NT2/D1 (cell line): ENCODE results near the gene ABCF3.
"Not testable (repeated sequence)": the region's sequence is repeated elsewhere in the genome, so short reads cannot be mapped to it uniquely, and the experiment has no call there.

Source experiments
- DNase-seq: peaks from one replicate; pipeline ENCODE4 v3.0.0-alpha.2; 2011; ENCODE audit warnings: low read depth, low spot score
- H3K27me3 ChIP-seq: 2 replicates; pipeline ENCODE4 v1.6.0; 2011; ENCODE audit warnings: mild to moderate bottlenecking; ENCODE audit not compliant: insufficient read length, insufficient read depth
- H3K36me3 ChIP-seq: 2 replicates; pipeline ENCODE4 v1.6.1; 2011; ENCODE audit warnings: mild to moderate bottlenecking, low read length, mixed read lengths; ENCODE audit not compliant: insufficient read depth, insufficient read length
- H3K4me1 ChIP-seq: 2 replicates; pipeline ENCODE4 v1.5.1; 2011; ENCODE audit not compliant: insufficient read depth, insufficient read length
- H3K4me3 ChIP-seq: 2 replicates; pipeline ENCODE4 v1.5.1; 2011; ENCODE audit warnings: low read depth; ENCODE audit not compliant: insufficient read length
- H3K9ac ChIP-seq: 2 replicates; pipeline ENCODE4 v1.6.0; 2011; ENCODE audit warnings: low read depth; ENCODE audit not compliant: insufficient read length
- H3K9me3 ChIP-seq: 2 replicates; pipeline ENCODE4 v1.5.1; 2011; ENCODE audit warnings: mild to moderate bottlenecking, low read length; ENCODE audit not compliant: insufficient read depth
- SUZ12 ChIP-seq: IDR thresholded peaks from 2 replicates; pipeline ENCODE4 v1.6.1; 2011; ENCODE audit not compliant: insufficient read length, insufficient read depth; ENCODE audit errors: extremely low read depth
- YY1 ChIP-seq: IDR thresholded peaks from 2 replicates; pipeline ENCODE4 v1.6.1; 2011; ENCODE audit not compliant: insufficient read length, insufficient read depth
- ZNF274 ChIP-seq: IDR thresholded peaks from 2 replicates; pipeline ENCODE4 v1.6.1; 2011; ENCODE audit warnings: mild to moderate bottlenecking, low read depth, low read length

Gene ABCF3

GRCh38 chr3:184148076-184148475 is 37.9 kb upstream of the ABCF3 start:
- H3K27me3 ChIP-seq: no peaks in the 10 kb centered on the region
- no peak overlapping the region for H3K9ac ChIP-seq
- no peak overlapping the region for H3K4me3 ChIP-seq
- TF ChIP-seq YY1 (no peak), SUZ12 (no peak), ZNF274 (no peak)
- H3K4me1 ChIP-seq: no peaks in the 10 kb centered on the region
- no peaks in the 10 kb centered on the region for H3K9me3 ChIP-seq
- DNase-seq: no peak
- H3K36me3 ChIP-seq: peaks cover 46% of the 10 kb centered on the region

GRCh38 chr3:184149123-184149522 is 36.9 kb upstream of the ABCF3 start:
- Histone ChIP-seq H3K4me3 (no peak overlapping the region), H3K9ac (no peak overlapping the region), H3K4me1 (no peaks in the 10 kb centered on the region), H3K36me3 (peaks cover 36% of the 10 kb centered on the region), H3K9me3 (no peaks in the 10 kb centered on the region), H3K27me3 (no peaks in the 10 kb centered on the region)
- TF ChIP-seq SUZ12 (no peak), ZNF274 (no peak), YY1 (no peak)
- DNase-seq: no peak

- not testable (repeated sequence) for H3K9ac ChIP-seq, H3K4me1 ChIP-seq, H3K27me3 ChIP-seq, H3K9me3 ChIP-seq, DNase-seq, H3K4me3 ChIP-seq
- H3K36me3 ChIP-seq: peaks cover 29% of the 10 kb centered on the region
Measured at GRCh38 chr3:184149770-184150169, 36.2 kb upstream of the ABCF3 start.

- H3K27me3 ChIP-seq: no peaks in the 10 kb centered on the region
- peak within 1 kb of the TSS; percentile 95 for H3K4me3 ChIP-seq
- DNase-seq: no peak
- peaks cover 15% of the 10 kb centered on the region for H3K36me3 ChIP-seq
- TF ChIP-seq ZNF274 (no peak), YY1 (no peak), SUZ12 (no peak)
- peak within 1 kb of the TSS; percentile 97 for H3K9ac ChIP-seq
- H3K4me1 ChIP-seq: peaks cover 4% of the 10 kb centered on the region
- no peaks in the 10 kb centered on the region for H3K9me3 ChIP-seq
Measured at GRCh38 chr3:184154885-184155643, 30.9 kb upstream of the ABCF3 start, which contains the start of gene DVL3. Gene DVL3, plus strand, starts transcription at chr3:184155377. Its CDS starts 259 bp downstream, at chr3:184155636.

GRCh38 chr3:184155644-184156521 is 30.1 kb upstream of the ABCF3 start:
- DNase-seq: no peak
- Histone ChIP-seq H3K9ac (peak overlapping the region; percentile 97), H3K4me1 (peaks cover 7% of the 10 kb centered on the region), H3K36me3 (peaks cover 23% of the 10 kb centered on the region), H3K4me3 (peak overlapping the region; percentile 95), H3K27me3 (no peaks in the 10 kb centered on the region), H3K9me3 (no peaks in the 10 kb centered on the region)
- no peak for TF ChIP-seq SUZ12
- TF ChIP-seq ZNF274: no peak
- no peak for TF ChIP-seq YY1

- Histone ChIP-seq H3K4me1 (peaks cover 7% of the 10 kb centered on the region), H3K9me3 (no peaks in the 10 kb centered on the region), H3K4me3 (peak overlapping the region; percentile 95), H3K27me3 (no peaks in the 10 kb centered on the region), H3K9ac (peak overlapping the region; percentile 97), H3K36me3 (peaks cover 21% of the 10 kb centered on the region)
- DNase-seq: no peak
- TF ChIP-seq YY1 (no peak), SUZ12 (no peak), ZNF274 (no peak)
Measured at GRCh38 chr3:184156522-184156955, 29.5 kb upstream of the ABCF3 start.

GRCh38 chr3:184157206-184157605 is 28.8 kb upstream of the ABCF3 start:
- no peaks in the 10 kb centered on the region for H3K9me3 ChIP-seq
- H3K4me1 ChIP-seq: peaks cover 7% of the 10 kb centered on the region
- H3K4me3 ChIP-seq: peak overlapping the region; percentile 95
- TF ChIP-seq YY1: no peak
- no peak for TF ChIP-seq ZNF274
- TF ChIP-seq SUZ12: no peak
- no peaks in the 10 kb centered on the region for H3K27me3 ChIP-seq
- H3K36me3 ChIP-seq: peaks cover 26% of the 10 kb centered on the region
- peak overlapping the region; percentile 97 for H3K9ac ChIP-seq
- no peak for DNase-seq
